Renal cortex interstitium (tissue), 15 donors: ENCODE results near the gene ANGPT4. TPM values are rescaled to one million over a fixed set of nuclear protein-coding genes. Genes with fewer than 3 reads are reported as not detected.
A peak's percentile ranks its signal among the peaks of the same experiment; 100 is the strongest.

Source experiments
- DNase-seq, 11 donors: peaks; one replicate each; pipeline ENCODE4 v3.0.0-alpha.2; 2013; ENCODE audit warnings: low read depth in 9 of 11, low spot score in 4 of 11; ENCODE audit errors: extremely low read depth in 1 of 11
- long read RNA-seq, 16 experiments: transcript quantifications; one replicate each; lab custom pipeline, GENCODE V29; 2026
- polyA plus RNA-seq, 3 donors: library from polyadenylated mRNA; unstranded; fragments of 120-200 nt; gene quantifications; one replicate each; pipeline ENCODE4 v1.2.1, GENCODE V29; 2013; ENCODE audit not compliant: insufficient read length in 3 of 3

ANGPT4 gene, protein sequence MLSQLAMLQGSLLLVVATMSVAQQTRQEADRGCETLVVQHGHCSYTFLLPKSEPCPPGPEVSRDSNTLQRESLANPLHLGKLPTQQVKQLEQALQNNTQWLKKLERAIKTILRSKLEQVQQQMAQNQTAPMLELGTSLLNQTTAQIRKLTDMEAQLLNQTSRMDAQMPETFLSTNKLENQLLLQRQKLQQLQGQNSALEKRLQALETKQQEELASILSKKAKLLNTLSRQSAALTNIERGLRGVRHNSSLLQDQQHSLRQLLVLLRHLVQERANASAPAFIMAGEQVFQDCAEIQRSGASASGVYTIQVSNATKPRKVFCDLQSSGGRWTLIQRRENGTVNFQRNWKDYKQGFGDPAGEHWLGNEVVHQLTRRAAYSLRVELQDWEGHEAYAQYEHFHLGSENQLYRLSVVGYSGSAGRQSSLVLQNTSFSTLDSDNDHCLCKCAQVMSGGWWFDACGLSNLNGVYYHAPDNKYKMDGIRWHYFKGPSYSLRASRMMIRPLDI
- under 1 TPM; 0.20 to 0.40 (median 0.20) TPM for polyA plus RNA-seq
- long read RNA-seq, donor 1, result 0 reads
- long read RNA-seq, donor 2, result 0 reads
- long read RNA-seq, donor 3, result 0 reads
- long read RNA-seq, donor 4, result 0 reads
- long read RNA-seq, donor 5, result 0 reads
- long read RNA-seq, donor 6, result 0 reads
- long read RNA-seq, donor 7, result 0 reads
- long read RNA-seq, donor 8, result 0 reads
- long read RNA-seq, donor 9, result 0 reads
- long read RNA-seq, donor 10, result 0 reads
- long read RNA-seq, donor 11, result 0 reads
- long read RNA-seq, donor 12, result 0 reads
- long read RNA-seq, donor 13, result 0 reads
- long read RNA-seq, donor 14, result 0 reads
- long read RNA-seq, donor 15, result 0 reads
- long read RNA-seq, donor 16, result 0 reads

DNA sequence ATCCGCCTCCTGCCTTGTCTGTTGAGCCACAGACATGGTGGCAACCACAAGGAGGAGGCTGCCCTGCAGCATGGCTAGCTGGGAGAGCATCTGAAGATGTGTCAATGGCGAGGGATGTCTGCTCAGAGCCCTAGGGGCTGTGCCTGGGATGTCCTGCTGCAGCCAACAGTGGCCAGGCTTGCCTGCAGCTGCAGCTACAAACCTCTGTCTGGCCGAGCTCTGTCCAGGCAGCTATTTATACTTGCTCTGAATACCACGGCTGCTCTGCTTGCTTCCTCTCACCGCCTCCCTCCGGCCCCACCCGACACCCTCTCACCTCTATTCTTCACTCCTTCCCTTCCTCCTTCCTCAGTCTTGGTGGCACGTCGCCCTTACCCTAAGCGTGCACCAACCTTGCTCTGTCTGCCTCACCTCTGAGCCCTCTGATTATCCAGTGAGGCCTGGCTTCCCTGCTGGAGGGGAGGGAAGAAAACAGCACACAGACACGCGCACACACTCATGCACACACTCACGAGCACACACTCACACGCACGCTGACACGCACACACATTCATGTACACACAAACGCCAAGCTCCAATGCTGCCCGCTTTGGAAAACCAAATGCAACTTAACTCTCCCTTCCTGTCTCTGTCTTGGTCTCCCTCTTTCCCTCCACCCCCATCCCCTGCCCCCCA is at the start of gene ANGPT4:
TSS of gene ANGPT4 (minus strand) at position 210 of the 675 bp plus-strand sequence. CDS start at position 90, 120 bp downstream.
- DNase-seq, result peak in 1 of 11 donors; percentile 9

DNA sequence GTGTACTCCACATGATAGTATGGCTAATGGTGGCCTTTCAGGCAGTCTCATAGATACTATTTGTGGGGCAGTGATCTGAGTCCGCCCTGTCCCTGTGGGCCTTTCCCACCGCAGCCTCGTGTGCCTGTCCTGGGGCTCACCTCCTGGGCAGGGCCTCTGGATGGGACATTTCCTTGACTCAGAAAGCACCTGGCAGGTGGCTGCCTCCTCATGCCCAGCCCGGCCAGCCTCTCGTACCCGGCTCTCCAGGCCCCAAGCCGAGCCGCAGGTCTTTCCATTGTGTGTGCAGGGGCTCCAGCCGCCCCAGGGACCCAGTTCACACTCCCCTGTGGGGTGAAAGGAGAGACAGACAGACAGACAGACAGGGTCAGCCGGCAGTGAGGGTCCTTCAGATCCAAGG is 47.7 kb upstream of the ANGPT4 start:
- no peak for DNase-seq

DNA sequence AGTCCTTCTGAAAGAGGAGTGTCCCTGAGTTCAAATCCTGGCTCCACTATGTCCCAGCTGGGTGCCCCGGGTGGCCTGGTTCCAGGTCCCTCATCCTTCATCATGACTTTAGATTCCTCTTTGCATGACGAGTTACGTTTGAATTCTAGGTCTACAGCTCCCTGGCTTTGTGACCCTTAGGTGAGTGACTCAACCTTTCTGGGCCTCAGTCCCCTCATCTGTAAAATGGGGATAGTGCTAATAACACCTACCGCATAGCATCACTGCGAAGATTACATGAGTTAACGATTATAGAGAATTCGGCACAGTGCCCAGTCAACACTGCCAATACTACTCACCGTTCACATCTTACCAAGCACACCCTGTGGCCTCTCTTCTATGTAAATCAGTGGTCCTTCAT is 46.5 kb upstream of the ANGPT4 start:
- DNase-seq, result no peak

DNA sequence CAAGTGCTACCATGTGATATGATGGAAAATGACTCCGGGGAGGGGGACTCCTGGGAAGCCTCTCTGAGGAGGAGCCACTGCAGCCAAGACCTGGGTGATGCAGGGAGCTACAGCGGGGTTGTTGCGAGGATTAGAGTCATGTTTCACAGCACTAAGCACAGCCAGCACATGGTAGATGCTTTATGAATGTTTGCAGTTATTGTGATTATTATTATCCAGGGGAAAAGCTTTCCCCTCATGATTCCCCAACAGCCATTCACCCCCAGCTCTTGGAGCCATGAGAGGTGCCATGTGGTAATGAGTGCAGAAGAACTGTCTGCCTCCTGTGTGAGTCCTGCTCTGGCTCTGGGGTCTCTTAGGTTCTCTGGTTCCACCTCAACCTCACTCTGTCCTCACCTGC is 46.1 kb upstream of the ANGPT4 start:
- no peak for DNase-seq

DNA sequence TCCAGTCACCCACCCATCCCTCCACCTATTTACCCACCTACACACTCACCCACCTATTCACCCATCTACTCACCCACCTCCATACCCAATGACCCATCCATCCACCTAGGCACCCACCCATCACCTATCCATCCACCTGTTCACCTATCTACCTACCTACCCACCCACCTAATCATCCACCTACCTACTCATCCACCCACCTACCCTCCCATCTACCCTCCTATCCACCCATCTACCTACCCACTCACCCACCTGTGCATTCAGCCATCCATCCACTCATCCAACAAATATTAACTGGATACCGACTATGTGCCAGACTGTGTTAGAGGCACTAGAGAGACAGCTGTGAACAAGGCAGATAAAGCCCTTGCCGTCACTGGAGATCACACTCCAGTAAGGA is 45.6 kb upstream of the ANGPT4 start:
- no peak for DNase-seq

DNA sequence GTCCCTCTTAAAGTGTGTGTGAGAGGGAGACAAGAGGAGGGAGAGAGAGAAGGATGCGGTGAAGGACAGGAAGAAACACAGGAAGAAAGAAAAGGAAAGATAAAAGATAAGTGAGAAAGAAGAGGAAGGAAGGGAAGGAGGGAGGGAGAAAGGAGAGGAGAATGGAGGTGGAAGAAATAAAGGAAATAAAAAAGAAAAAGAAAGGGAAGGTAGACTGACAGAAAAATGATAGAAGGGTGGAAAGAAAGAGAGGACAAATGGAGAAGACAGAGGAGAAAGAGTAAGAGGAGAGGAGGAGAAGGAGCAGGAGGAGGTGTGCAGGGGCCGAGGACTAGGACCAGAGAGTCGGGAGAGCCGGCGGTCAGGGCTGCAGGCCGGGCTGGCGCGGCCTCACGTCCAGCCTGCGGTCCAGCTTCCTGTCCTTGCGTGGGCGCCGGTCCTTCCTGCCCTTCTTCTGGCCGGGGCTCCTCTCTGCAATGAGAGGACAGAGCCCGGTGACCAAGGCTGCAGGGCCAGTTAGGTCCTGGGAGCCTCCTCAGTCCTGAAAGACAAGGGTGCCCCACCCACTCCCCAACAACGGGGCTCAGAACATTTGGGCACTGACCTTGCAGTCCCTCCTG is 44.0 kb upstream of the ANGPT4 start:
- no peak for DNase-seq

DNA sequence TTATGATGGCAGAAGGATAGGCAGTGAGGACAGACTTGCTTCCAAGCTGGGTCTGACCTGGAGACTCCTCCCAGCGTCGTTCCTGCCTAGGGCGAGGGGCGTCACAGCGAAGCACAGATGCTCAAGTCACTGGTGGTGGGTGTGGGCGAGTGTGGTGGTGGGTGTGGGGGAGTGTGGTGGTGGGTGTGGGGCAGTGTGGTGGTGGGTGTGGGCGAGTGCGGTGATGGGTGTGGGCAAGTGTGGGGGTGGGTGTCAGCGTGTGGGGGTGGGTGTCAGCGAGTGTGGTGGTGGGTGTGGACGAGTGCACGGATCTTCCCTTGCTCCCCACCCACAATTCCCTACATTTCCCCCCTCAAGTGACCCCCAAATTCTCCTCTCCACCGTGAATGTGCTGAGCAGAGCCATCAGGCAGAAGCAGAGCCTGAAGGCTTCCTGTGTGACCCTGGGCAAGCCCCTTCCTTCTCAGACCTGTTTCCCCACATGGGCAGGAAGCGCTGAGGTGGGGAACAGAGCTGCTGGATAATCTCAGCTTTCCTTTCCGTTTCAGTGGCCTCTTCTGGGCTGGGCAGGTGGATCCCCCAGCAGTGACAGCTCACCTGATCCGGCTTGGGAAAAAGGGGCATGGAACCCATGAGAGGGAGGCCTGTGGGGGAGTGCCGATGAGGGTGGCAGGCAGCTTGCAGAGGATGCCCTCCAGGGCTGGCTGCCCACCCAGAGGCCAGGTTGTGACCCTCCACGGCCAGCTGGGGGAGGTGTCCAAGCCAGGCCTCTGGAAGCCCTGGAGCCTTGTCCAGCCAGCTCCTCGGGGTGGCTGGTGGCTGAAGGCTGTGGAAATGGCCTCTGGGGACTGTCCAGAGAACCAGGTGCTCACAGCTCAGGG is 43.0 kb upstream of the ANGPT4 start:
- no peak for DNase-seq

DNA sequence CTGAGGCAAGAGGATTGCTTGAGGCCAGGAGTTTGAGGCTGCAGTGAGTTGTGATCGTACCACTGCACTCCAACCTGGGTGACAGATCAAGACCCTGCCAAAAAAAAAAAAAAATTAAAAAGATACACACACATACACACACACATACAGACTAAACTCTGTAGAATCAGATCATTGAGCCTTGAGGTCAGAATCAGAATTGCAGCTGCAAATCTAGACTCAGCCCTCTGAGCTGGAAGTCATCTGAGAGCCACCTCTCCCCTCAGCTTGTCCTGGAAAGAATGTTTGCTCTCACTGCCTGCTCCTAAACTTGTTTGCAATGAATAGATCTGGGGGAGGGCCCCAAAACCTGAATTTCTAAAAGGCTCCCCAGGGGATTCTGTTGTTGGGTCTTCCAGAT is 41.4 kb upstream of the ANGPT4 start:
- DNase-seq, result no peak

DNA sequence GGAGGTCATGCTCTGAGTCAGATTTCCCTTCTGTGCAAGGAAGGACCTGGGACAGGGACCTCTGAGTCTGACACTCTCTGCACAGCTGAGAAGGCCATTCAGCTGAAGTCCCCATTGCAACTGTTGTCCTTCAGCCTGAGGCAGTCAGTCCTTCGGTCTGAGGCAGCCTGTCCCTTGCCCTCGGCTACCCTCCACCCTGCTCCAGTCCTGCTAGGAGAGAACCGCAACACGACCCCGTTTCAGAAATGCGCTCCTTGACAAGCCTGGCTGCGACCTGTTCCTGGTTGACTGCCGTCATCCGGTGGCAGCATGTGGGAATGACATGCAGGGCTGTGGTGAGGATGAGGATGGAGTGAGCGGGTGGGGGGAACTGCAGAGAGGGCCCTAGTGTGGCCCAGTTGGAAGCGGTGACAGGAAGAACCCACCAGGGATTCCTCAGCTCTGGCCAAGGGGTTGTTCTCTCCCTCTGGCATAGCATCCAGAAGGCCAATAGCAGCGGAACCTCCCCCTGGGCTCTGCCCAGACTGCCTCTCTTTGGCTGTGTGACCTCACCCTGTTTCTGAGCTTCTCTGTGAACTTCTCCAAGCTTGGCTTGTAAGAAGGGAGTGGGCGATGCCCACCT is 40.3 kb upstream of the ANGPT4 start:
- peak; percentile 20 to 57 (median 46) for DNase-seq

DNA sequence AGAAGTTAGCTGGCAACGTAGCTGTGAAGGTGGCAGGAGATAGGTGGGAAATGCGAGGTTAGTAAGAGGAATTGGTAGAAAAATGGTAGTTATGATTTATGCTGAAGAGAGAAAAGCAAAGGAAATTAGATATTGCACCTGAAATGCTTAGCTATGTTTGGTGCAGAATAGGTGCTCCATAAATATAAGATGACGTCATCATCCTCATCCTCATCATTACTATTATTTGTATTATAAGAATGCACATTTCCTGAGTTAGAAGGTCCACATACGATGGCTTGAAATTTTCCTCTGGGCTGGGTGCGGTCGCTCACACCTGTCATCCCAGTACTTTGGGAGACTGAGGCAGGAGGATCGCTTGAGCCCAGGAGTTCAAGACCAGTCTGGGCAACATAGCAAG is 39.5 kb upstream of the ANGPT4 start:
- DNase-seq, result no peak

DNA sequence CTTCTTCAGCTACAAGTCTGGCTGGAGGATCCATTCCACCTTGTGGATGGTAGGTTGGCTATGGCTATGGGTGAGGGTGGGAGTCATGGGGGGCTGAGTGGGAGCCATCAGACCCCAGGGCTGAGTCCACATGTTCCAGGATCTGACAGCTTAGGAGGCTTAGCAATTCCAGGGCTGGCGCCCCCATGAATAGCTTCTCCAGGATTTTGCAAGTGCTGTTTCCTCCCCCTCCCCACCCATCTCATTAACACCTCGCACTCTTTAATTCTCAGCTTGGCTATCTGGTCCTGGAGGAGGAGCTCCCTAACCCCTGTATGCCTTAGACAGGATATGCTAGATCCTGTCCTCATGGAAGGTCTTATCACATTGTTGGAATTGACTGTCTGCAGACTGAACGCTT is 39.0 kb upstream of the ANGPT4 start:
- DNase-seq, result no peak

DNA sequence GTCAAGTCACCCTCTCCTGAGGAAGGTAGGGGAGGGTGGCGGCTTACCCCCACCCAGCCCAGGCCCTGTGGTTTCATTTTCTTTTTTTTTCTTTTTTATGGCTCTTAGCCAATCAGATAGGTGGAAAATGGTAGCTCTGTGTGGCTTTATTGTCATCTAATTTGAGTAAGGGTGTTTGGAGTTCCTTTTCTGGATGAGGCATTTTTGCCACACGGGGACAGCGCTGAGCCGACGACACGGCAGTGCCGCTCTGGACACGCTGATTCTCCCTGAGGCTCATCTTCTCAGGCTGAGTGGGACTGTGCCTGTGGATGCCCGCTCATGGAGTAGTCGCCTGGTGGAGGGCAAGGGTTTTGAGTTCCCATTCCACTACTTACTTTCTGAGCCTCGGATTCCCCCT is 37.6 kb upstream of the ANGPT4 start:
- no peak for DNase-seq

DNA sequence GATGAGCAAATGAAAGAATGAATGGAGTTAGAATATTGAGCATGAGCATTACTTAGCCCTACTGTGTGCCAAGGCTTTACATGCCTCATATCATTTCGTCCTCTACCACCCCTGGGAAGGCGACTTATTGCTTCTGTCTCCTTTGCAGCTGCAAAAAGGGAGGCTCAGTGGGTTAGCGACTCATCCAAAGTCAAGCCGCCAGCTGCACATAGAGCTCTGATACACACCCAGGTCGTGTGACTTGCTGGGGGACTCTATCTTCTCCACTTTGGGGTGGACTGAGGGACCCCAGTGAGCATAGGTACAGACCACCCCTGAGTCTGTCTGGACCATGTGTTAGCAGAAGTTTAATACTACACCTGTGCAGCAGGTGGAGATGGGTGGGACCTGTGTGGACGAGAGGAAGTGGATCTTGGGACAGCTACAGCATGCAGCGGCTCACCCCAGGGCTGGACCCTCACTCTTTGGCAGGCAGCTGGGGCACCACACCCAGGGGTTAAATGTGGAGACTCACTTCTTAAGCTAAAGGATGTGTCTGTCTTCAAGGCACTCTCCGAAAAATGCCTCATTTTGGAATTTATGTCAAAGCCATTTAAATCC is 36.2 kb upstream of the ANGPT4 start:
- no peak for DNase-seq

DNA sequence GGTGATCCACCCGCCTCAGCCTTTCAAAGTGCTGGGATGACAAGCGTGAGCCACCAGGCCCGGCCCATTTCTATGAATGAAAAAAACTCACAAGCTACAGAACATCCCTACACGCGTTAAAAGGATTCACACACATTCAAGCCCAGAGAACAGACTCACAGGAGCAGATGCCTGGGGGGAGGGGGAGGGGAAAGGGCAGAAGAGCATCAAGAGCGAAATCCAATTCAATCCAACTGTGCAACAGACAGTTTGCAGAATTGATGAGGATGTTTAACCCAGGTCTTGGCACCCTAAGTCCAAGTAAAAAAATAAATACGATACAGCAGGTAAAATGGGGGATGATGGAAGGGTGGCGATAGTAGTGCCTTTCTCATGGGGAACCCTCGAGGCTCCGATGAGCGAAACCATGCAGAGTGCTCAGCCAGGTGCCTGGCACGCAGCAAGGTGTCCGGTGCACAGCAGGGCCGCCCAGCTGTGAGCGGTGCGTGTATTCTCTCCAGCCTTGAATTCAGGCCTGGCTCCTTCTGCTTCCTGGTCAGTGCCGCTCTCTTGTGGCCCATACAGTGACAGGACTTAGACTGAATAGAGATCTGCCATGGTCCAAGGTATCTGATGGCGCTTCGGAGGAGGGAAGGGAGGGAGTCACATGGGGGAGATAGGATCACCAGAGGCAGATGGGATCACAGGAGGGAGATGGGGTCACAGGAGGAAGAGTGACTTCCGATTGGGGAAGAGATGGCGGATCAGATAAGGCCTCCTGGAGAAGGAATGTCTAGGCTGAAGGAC is 35.4 kb upstream of the ANGPT4 start:
- DNase-seq, result no peak

DNA sequence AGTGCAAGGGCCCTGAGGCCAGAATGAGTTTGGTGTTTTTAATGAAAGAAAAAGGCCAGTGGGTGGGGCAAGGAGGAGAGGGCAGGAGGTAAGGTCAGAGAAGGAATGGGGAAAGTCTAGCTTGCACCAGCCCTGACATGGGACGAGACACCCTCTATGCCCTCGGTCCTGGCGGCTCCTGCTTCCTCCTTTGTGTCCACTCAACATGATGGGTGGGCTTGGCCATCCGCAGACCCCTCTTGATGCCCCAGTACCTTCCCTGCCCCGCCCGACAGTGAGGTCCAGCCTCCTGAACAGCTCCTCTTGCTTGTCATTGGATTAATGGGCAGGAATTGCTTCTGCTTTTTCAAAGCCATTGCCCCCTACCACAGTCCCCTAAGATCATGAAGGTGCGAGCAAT is 33.6 kb upstream of the ANGPT4 start:
- no peak for DNase-seq

DNA sequence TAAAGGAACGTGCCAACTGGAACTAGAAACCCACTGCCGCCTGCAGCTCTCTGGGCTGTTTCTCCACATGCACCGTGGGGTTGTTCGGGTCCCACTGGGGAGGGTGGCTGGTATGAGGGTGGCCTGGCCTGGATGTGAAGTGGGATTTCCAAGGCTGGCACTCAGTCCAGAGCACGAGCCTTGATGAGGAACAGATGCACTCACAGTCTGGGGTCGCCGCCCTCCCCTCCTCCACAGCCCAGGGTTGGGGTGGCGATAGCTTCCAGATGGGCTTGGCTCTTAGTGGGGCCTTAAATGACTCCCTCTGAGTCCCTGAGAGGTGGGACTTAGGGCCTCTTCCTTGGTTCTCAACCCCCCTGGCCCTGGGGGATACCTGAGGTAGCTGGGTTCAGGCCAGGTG is 30.7 kb upstream of the ANGPT4 start:
- no peak for DNase-seq

DNA sequence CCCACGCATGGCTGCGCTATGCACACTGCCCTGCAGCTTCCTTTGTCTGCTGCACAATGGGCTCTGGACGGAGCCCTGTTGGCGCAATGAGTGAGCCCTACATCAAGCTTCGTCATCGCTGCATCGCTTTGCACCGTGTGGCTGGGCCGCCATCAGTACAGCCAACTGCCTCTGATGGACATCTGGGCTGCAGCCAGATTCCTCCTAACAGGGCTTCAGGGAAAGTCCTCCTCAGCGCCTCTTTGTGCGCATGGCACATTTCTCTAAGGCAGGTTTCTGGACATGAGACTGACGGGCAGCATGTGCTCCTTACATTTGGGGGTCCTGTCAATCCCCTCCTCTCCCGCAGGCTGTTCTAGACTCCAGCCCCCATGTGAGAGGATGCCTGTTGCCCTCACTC is 29.7 kb upstream of the ANGPT4 start:
- no peak for DNase-seq
